Epidermal melanocyte (primary cell): ENCODE measurements around the gene NUDT21.

Experiments
- DNase-seq: peaks from one replicate; pipeline ENCODE4 v3.0.0; 2011; ENCODE audit warnings: low spot score; ENCODE audit not compliant: insufficient read length

Gene NUDT21

GRCh38 chr16:56462064-56462796 is 11.1 kb upstream of the NUDT21 start:
- DNase-seq = no peak

- no peak for DNase-seq
Measured at GRCh38 chr16:56460101-56460500, 9.0 kb upstream of the NUDT21 start.

- DNase-seq = no peak
Measured at GRCh38 chr16:56457927-56458470, 6.9 kb upstream of the NUDT21 start.

- no peak for DNase-seq
Measured at GRCh38 chr16:56451753-56452689, 889 bp upstream of the NUDT21 start.

GRCh38 chr16:56450275-56450985 is 702 bp downstream of the NUDT21 start:
- peak; percentile 26 for DNase-seq

- no peak for DNase-seq
Measured at GRCh38 chr16:56448005-56448404, 3.1 kb downstream of the NUDT21 start.

- no peak for DNase-seq
Measured at GRCh38 chr16:56447286-56447685, 3.8 kb downstream of the NUDT21 start.

GRCh38 chr16:56438038-56438437 is 13.1 kb downstream of the NUDT21 start:
- no peak for DNase-seq

- DNase-seq = no peak
Measured at GRCh38 chr16:56436258-56436657, 14.9 kb downstream of the NUDT21 start.

GRCh38 chr16:56428091-56428490 is 23.0 kb downstream of the NUDT21 start:
- DNase-seq = no peak

GRCh38 chr16:56426585-56426984 is 24.5 kb downstream of the NUDT21 start:
- no peak for DNase-seq

- peak; percentile 55 for DNase-seq
Measured at GRCh38 chr16:56425439-56425832, 25.7 kb downstream of the NUDT21 start, which contains the start of gene AMFR. Gene AMFR (minus strand): TSS chr16:56425545. CDS start chr16:56425327, 218 bp downstream.

- DNase-seq = no peak
Measured at GRCh38 chr16:56424791-56425438, 26.2 kb downstream of the NUDT21 start.

- no peak for DNase-seq
Measured at GRCh38 chr16:56424404-56424764, 26.7 kb downstream of the NUDT21 start.

GRCh38 chr16:56423584-56424403 is 27.3 kb downstream of the NUDT21 start:
- DNase-seq = peak; percentile 19

GRCh38 chr16:56422896-56423441 is 28.2 kb downstream of the NUDT21 start:
- DNase-seq = no peak

GRCh38 chr16:56421976-56422669 is 29.0 kb downstream of the NUDT21 start:
- DNase-seq = no peak

GRCh38 chr16:56421313-56421712 is 29.8 kb downstream of the NUDT21 start:
- no peak for DNase-seq

- DNase-seq = no peak
Measured at GRCh38 chr16:56420613-56421012, 30.5 kb downstream of the NUDT21 start.
